G401.6 (cell line): ENCODE measurements around the gene SHMT2.
A peak's percentile ranks its signal among the peaks of the same experiment; 100 is the strongest.

Experiments used
- FAIRE-seq: peaks from 2 replicates; lab custom pipeline; 2012; peaks lifted over from hg19 to GRCh38; lab: Jason Lieb, UNC

The SHMT2 gene

DNA sequence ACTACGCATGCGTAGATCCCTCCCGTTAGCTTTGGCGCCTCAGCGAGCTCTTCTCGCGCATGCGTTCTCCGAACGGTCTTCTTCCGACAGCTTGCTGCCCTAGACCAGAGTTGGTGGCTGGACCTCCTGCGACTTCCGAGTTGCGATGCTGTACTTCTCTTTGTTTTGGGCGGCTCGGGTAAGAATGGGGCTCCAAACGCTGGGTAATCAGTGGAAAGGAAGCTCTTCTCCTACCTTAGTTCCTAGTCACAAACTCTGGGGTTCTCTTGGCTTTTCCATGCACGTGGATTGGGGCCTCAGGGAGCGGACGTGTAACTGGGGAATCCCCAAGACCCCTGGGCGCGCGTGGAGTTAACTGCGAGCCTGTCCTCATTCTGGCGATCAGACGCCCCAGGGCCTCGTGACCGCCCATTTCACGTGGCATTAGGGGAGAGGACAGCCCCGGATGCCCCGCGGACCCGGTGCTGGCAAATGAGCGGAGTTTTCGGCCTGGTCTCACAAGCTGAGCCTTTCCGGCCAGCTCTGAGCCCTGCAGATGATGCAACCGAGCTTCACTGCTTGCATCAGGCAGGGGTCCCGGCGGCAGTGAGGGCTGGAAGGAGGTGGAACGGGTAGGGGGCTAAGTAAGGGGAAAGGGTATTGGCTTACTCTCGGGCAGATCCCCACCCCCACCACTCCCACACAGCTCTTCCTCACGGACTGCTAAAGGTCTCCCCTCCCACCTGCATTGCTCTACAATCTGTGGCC, at the start of gene SHMT2:
SHMT2 (plus strand) TSS at position 78 of the 747 bp plus-strand sequence; CDS start at position 146, 68 bp downstream.
- FAIRE-seq: no peak

GRCh38 chr12:57180321-57180989, 49.1 kb upstream of the SHMT2 start:
- no peak for FAIRE-seq

DNA sequence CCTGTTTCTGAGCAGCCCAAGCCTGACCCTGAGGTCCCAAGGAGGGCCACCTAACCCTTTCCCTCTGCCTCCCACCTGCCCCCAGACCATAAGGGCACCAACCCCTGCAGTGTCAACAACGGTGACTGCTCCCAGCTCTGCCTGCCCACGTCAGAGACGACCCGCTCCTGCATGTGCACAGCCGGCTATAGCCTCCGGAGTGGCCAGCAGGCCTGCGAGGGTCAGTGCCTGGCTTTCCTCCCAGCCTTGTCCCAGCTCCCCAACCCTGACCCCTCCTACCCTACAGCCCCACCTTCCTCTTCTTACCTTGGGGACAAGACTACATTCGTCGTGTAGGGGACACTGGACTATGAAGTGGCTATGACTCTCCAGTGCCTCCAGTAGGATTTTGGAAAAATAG, 48.4 kb upstream of the SHMT2 start:
- FAIRE-seq: no peak

DNA sequence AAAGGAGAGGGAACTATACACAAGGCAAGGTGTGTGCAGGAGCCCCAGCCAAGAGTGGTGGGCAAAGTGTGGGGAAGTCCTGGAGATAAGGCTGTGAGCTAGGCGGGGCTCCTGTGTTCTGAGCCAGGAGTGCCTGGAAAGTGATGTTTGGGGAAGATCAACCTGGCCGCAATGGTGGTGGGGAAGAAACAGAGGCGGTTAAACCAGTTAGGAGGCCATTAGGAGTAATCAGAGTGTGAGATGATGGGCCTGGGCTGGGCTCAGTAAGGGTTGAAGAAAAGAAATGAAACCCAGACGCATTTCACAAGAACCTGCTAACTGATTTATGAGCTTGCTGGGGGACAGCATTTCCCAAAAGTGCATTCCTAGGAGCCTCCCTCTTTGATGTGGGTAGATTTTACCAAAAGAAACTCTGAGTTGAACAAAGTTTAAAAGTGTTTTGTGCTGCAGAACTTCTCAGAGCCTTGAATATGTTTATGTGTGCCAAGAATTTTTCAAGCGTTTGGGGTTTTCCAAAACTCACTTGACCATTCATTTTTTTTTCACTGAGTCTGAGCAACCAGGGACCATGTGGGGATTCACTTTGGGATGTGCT, 47.9 kb upstream of the SHMT2 start:
- no peak for FAIRE-seq

GRCh38 chr12:57182918-57183575, 46.5 kb upstream of the SHMT2 start:
- peak; percentile 84 for FAIRE-seq

DNA sequence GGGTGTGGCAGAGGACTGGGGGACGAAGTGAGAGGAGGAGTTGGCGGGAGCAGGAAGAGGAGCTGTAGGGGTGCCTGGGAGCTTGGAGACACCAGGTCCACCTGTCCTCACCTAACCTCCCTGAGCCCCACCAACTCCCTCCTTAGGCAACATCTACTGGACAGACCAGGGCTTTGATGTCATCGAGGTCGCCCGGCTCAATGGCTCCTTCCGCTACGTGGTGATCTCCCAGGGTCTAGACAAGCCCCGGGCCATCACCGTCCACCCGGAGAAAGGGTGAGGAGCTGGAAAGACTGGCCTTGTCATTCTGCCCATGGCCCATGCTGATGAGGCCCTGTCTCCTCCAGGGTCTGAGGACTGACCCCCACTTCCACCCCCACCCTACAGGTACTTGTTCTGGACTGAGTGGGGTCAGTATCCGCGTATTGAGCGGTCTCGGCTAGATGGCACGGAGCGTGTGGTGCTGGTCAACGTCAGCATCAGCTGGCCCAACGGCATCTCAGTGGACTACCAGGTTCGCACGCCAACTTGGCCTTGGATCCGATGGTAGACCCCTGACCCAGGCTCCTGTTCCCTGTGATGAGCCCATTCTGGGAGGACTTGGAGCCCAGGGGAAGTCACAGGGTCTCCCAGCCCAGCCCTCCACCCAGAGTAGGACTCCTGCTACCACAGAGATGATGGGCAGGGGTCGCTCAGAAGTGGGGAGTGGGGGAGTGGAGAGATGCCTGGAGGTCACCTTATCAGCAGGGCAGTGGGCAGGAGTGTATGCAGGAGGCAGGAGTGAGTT, 45.4 kb upstream of the SHMT2 start:
- FAIRE-seq: no peak

- no peak for FAIRE-seq
These were observed 44.1 kb upstream of the SHMT2 start for GRCh38 chr12:57185403-57185802.

- FAIRE-seq: no peak
These were observed 43.5 kb upstream of the SHMT2 start for GRCh38 chr12:57185906-57186508.

GRCh38 chr12:57187222-57188089, 42.1 kb upstream of the SHMT2 start:
- FAIRE-seq: no peak

- no peak for FAIRE-seq
These were observed 41.5 kb upstream of the SHMT2 start for GRCh38 chr12:57188090-57188425.

- no peak for FAIRE-seq
These were observed 39.5 kb upstream of the SHMT2 start for GRCh38 chr12:57190037-57190436.

DNA sequence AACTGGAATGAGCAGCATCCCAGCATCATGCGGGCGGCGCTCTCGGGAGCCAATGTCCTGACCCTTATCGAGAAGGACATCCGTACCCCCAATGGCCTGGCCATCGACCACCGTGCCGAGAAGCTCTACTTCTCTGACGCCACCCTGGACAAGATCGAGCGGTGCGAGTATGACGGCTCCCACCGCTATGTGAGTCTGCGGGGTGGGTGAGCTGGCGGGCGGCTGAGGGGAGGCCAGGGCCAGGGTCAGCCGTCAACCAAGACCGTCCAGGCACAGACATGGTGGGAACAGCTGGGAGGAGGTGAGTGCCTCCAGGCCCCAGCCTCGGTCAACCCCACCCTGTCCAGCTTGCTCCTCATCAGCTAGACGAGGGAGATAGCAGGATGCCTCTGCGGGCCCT, 38.7 kb upstream of the SHMT2 start:
- no peak for FAIRE-seq

DNA sequence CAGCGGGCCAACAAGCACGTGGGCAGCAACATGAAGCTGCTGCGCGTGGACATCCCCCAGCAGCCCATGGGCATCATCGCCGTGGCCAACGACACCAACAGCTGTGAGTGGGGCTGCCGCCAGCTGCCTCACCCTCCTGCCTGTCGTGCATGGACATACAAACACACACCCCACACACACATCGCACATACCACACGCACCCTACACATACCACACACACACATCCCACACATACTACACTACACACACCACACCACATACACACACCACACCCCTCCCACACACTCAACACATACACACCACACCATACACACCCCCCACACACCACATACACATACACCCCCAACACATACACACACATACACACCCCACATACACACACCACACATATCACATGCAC, 38.1 kb upstream of the SHMT2 start:
- no peak for FAIRE-seq

- no peak for FAIRE-seq
These were observed 36.6 kb upstream of the SHMT2 start for GRCh38 chr12:57192920-57193319.

- no peak for FAIRE-seq
These were observed 35.7 kb upstream of the SHMT2 start for GRCh38 chr12:57193706-57194245.

GRCh38 chr12:57194253-57194652, 35.3 kb upstream of the SHMT2 start:
- FAIRE-seq: no peak

- FAIRE-seq: no peak
These were observed 34.3 kb upstream of the SHMT2 start for GRCh38 chr12:57195186-57195585.

DNA sequence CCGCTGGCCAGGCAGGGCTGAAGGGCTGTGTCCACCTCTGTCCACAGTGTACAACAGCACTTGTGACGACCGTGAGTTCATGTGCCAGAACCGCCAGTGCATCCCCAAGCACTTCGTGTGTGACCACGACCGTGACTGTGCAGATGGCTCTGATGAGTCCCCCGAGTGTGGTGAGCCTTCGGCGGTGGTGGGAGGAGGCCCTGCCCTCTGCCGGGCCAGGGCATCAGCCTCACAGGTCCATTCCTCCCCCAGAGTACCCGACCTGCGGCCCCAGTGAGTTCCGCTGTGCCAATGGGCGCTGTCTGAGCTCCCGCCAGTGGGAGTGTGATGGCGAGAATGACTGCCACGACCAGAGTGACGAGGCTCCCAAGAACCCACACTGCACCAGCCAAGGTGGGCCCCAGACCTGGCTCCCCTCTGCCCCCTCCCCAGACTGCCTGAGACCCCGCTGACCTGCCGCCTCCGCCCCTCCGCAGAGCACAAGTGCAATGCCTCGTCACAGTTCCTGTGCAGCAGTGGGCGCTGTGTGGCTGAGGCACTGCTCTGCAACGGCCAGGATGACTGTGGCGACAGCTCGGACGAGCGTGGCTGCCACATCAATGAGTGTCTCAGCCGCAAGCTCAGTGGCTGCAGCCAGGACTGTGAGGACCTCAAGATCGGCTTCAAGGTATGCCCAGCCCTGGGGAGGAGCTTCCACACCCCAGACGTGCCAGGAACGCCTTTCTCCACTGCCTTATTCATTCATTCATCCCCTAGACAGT, 33.7 kb upstream of the SHMT2 start:
- no peak for FAIRE-seq

GRCh38 chr12:57196439-57196838, 33.1 kb upstream of the SHMT2 start:
- no peak for FAIRE-seq

DNA sequence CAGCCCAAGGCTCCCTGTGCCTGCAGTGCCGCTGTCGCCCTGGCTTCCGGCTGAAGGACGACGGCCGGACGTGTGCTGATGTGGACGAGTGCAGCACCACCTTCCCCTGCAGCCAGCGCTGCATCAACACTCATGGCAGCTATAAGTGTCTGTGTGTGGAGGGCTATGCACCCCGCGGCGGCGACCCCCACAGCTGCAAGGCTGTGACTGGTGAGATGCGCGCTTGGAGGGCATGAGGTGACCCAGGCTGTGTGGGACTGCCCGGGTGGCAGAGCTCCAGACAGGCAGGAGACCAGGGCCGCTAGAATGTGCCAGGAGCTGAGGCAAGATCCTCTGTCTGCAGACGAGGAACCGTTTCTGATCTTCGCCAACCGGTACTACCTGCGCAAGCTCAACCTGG, 32.6 kb upstream of the SHMT2 start:
- no peak for FAIRE-seq
